ENCODE measurements around the gene RNASE8. TPM values are rescaled to one million over a fixed set of nuclear protein-coding genes. Genes with fewer than 3 reads are reported as not detected.

Gene RNASE8
- total and polyA plus RNA-seq, 9 donors = not detected

DNA sequence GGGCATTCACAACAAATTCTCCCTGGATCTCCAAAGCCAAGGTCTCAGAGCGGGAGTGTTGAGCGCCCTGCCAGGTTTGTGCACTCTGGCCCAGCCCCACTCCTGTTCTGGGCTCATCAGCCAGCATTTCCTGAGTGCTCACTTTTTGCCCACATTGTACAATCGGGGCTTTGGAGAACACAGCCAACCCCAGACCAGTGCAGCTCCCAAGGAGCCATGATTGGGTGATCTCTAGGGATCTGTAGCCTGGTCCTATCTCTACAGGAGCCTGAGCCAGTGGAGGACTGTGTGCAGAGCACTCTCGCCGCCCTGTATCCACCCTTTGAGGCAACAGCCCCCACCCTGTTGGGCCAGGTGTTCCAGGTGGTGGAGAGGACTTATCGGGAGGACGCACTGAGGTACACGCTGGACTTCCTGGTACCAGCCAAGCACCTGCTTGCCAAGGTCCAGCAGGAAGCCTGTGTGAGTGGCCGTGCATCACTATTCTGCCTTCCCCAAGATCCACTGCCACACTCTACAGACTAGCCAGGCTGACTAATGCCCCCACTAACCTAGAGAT is 15.2 kb downstream of the RNASE8 start:
- H3K27me3 ChIP-seq = no peaks in the 10 kb centered on the region
- no peaks in the 10 kb centered on the region for H3K36me3 ChIP-seq
- peak overlapping the region; percentile 94 to 95 for H3K27ac ChIP-seq
- peaks cover 1% of the 10 kb centered on the region for H3K4me1 ChIP-seq (ENCODE audit: insufficient read depth)
- DNase-seq = peak in 1 of 5 donors; percentile 31
- no peaks in the 10 kb centered on the region for H3K9me3 ChIP-seq
- TF ChIP-seq CTCF (IDR thresholded peaks at IDR 0.05) (no peak), POLR2A (IDR thresholded peaks at IDR 0.05) (no peak), EP300 (IDR thresholded peaks at IDR 0.05) (no peak)
- intact Hi-C loops (cut with DNase I) = no loop called here
- WGBS, 3 donors = 82 to 88% (median 86%) methylated on average over 9 of the region's 9 CpGs
- no peak overlapping the region for H3K4me3 ChIP-seq

DNA sequence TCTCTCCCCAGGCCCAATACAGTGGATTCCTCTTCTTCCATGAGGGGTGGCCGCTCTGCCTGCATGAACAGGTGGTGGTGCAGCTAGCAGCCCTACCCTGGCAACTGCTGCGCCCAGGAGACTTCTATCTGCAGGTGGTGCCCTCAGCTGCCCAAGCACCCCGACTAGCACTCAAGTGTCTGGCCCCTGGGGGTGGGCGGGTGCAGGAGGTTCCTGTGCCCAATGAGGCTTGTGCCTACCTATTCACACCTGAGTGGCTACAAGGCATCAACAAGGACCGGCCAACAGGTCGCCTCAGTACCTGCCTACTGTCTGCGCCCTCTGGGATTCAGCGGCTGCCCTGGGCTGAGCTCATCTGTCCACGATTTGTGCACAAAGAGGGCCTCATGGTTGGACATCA is 16.3 kb downstream of the RNASE8 start:
- no peaks in the 10 kb centered on the region for H3K27me3 ChIP-seq
- H3K4me3 ChIP-seq = no peak overlapping the region
- no peaks in the 10 kb centered on the region for H3K36me3 ChIP-seq
- intact Hi-C loops (cut with DNase I) = no loop called here
- peaks cover 1% of the 10 kb centered on the region for H3K4me1 ChIP-seq (ENCODE audit: insufficient read depth)
- 83 to 84% (median 84%) methylated on average over 7 to 9 of the region's 9 CpGs for WGBS, 3 donors
- no peak overlapping the region for H3K27ac ChIP-seq
- DNase-seq = no peak
- H3K9me3 ChIP-seq = no peaks in the 10 kb centered on the region
- TF ChIP-seq POLR2A (IDR thresholded peaks at IDR 0.05) (no peak), EP300 (IDR thresholded peaks at IDR 0.05) (no peak), CTCF (IDR thresholded peaks at IDR 0.05) (no peak)

DNA sequence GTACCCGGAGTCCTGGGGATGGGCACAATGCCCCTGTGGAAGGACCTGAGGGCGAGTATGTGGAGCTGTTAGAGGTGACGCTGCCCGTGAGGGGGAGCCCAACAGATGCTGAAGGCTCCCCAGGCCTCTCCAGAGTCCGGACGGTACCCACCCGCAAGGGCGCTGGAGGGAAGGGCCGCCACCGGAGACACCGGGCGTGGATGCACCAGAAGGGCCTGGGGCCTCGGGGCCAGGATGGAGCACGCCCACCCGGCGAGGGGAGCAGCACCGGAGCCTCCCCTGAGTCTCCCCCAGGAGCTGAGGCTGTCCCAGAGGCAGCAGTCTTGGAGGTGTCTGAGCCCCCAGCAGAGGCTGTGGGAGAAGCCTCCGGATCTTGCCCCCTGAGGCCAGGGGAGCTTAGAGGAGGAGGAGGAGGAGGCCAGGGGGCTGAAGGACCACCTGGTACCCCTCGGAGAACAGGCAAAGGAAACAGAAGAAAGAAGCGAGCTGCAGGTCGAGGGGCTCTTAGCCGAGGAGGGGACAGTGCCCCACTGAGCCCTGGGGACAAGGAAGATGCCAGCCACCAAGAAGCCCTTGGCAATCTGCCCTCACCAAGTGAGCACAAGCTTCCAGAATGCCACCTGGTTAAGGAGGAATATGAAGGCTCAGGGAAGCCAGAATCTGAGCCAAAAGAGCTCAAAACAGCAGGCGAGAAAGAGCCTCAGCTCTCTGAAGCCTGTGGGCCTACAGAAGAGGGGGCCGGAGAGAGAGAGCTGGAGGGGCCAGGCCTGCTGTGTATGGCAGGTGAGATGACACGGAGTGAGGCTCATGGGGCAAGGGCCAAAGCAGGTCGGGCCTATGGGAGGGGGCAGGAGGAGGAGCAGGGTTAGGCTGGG is 17.0 kb downstream of the RNASE8 start:
- no peak for TF ChIP-seq EP300 (IDR thresholded peaks at IDR 0.05)
- TF ChIP-seq CTCF (IDR thresholded peaks at IDR 0.05) = no peak
- TF ChIP-seq POLR2A (IDR thresholded peaks at IDR 0.05) = no peak
- no peaks in the 10 kb centered on the region for H3K9me3 ChIP-seq
- no peak overlapping the region for H3K27ac ChIP-seq
- no peaks in the 10 kb centered on the region for H3K36me3 ChIP-seq
- peak in 1 of 5 donors; percentile 33 for DNase-seq
- H3K27me3 ChIP-seq = no peaks in the 10 kb centered on the region
- H3K4me1 ChIP-seq (ENCODE audit: insufficient read depth) = peaks cover 1% of the 10 kb centered on the region
- intact Hi-C loops (cut with DNase I) = no loop called here
- 80 to 84% (median 83%) methylated on average over 26 of the region's 26 CpGs for WGBS, 3 donors
- no peak overlapping the region for H3K4me3 ChIP-seq

DNA sequence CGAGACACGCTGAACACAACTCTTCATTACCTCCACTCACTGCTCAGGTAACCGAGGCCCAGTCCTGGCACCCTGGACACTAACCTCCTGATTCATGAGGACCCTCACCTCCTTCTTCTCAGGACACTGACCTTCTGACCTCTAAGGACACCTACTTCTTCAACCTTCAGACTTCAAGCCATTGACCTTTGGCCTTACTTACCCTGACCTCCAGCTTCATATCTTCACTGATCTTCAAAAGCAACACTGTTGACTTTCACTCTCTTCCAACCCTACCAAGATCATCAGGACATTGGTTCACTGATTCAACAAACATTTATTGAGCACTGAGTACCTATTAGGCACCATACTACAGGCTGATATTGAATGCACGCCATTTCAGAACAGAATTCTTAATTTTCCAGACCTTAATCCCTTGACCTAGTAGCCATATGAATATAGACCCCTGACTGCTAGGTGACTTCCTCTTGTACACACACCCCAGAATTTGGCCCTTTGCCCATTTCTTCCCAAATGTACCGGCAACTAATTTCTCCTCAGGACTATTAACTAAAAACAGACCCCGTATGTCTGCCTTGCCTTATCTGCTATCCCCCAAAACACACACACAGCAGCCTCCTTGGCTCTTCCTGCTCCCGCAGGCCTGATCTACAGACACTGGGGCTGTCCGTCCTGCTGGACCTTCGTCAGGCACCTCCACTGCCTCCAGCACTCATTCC is 18.3 kb downstream of the RNASE8 start:
- no peak overlapping the region for H3K4me3 ChIP-seq
- H3K9me3 ChIP-seq = no peaks in the 10 kb centered on the region
- no peaks in the 10 kb centered on the region for H3K27me3 ChIP-seq
- no peaks in the 10 kb centered on the region for H3K36me3 ChIP-seq
- TF ChIP-seq EP300 (IDR thresholded peaks at IDR 0.05) (no peak), CTCF (IDR thresholded peaks at IDR 0.05) (no peak), POLR2A (IDR thresholded peaks at IDR 0.05) (no peak)
- H3K4me1 ChIP-seq (ENCODE audit: insufficient read depth) = peaks cover 1% of the 10 kb centered on the region
- WGBS, 3 donors = 75 to 81% (median 77%) methylated on average over 9 of the region's 9 CpGs
- intact Hi-C loops (cut with DNase I) = no loop called here
- H3K27ac ChIP-seq = no peak overlapping the region
- DNase-seq = no peak
